HepG2 (cell line): Measurements from ENCODE around the gene SPTBN4. TPM values are rescaled to one million over a fixed set of nuclear protein-coding genes. Genes with fewer than 3 reads are reported as not detected.
A peak's percentile ranks its signal among the peaks of the same experiment; 100 is the strongest.

Source experiments
- CEBPG ChIP-seq: IDR thresholded peaks from 2 replicates; pipeline ENCODE4 v1.6.1; 2016
- CERS6 ChIP-seq: sonication (generic); formaldehyde crosslinking; IDR thresholded peaks from 2 replicates; pipeline ENCODE4 v1.5.0; 2020; ENCODE audit warnings: missing genetic modification reagents
- FOXM1 ChIP-seq: sonication (generic); formaldehyde crosslinking; IDR thresholded peaks from 2 replicates; pipeline ENCODE4 v1.5.0; 2020; ENCODE audit warnings: missing genetic modification reagents
- HMG20A ChIP-seq: IDR thresholded peaks from 2 replicates; pipeline ENCODE4 v1.6.1; 2016; ENCODE audit warnings: borderline replicate concordance
- HNRNPLL ChIP-seq: fragments of 200-400 bp; formaldehyde crosslinking; IDR thresholded peaks from 2 replicates; pipeline ENCODE4 v1.6.1; 2017; ENCODE audit warnings: mild to moderate bottlenecking, low read depth, low read length; ENCODE audit not compliant: poor library complexity, severe bottlenecking
- KAT8 ChIP-seq: IDR thresholded peaks from 2 replicates; pipeline ENCODE4 v1.6.1; 2016; ENCODE audit warnings: missing genetic modification reagents, missing compliant biosample characterization
- MXD4 ChIP-seq: IDR thresholded peaks from 2 replicates; pipeline ENCODE4 v1.6.1; 2016; ENCODE audit warnings: mild to moderate bottlenecking, missing biosample characterization, missing genetic modification reagents
- RAD21 ChIP-seq: fragments of 450-650 bp; formaldehyde crosslinking; IDR thresholded peaks from 2 replicates; pipeline ENCODE4 v1.5.0; 2020; ENCODE audit warnings: mild to moderate bottlenecking
- RFX5 ChIP-seq: IDR thresholded peaks from 2 replicates; pipeline ENCODE4 v1.6.1; 2011; ENCODE audit warnings: low read depth, low read length, improper control_type of control experiment
- SMARCE1 ChIP-seq: fragments of 450-650 bp; IDR thresholded peaks from 2 replicates; pipeline ENCODE4 v1.6.1; 2017; ENCODE audit warnings: borderline replicate concordance
- SNAPC2 ChIP-seq: sonication (generic); formaldehyde crosslinking; IDR thresholded peaks from 2 replicates; pipeline ENCODE4 v1.8.1; 2022; ENCODE audit warnings: mild to moderate bottlenecking, missing genetic modification reagents
- U2AF2 ChIP-seq: fragments of 200-400 bp; formaldehyde crosslinking; IDR thresholded peaks from 2 replicates; pipeline ENCODE4 v1.6.1; 2017; ENCODE audit warnings: low read depth, mild to moderate bottlenecking, low read length
- ZBTB38 ChIP-seq: sonication (generic); formaldehyde crosslinking; IDR thresholded peaks from 2 replicates; pipeline ENCODE4 v1.5.1; 2020; ENCODE audit warnings: mild to moderate bottlenecking, missing genetic modification reagents
- ZFP41 ChIP-seq: sonication (generic); formaldehyde crosslinking; IDR thresholded peaks from 2 replicates; pipeline ENCODE4 v1.4.0; 2020; ENCODE audit warnings: mild to moderate bottlenecking, missing genetic modification reagents, borderline replicate concordance
- ZNF180 ChIP-seq: sonication (generic); formaldehyde crosslinking; IDR thresholded peaks from 2 replicates; pipeline ENCODE4 v1.4.0; 2020; ENCODE audit warnings: low read depth, missing genetic modification reagents, borderline replicate concordance
- ZNF432 ChIP-seq: sonication (generic); formaldehyde crosslinking; IDR thresholded peaks from 2 replicates; pipeline ENCODE4 v1.5.0; 2020; ENCODE audit warnings: missing genetic modification reagents, mild to moderate bottlenecking, borderline replicate concordance
- ZNF546 ChIP-seq: sonication (generic); formaldehyde crosslinking; conservative IDR thresholded peaks from 2 replicates; pipeline ENCODE4 v1.8.1; 2023; ENCODE audit warnings: mild to moderate bottlenecking, missing genetic modification reagents
- ZNF562 ChIP-seq: sonication (generic); formaldehyde crosslinking; IDR thresholded peaks from 2 replicates; pipeline ENCODE4 v1.8.0; 2022; ENCODE audit warnings: missing genetic modification reagents, borderline replicate concordance
- ZNF713 ChIP-seq: sonication (generic); formaldehyde crosslinking; IDR thresholded peaks from 2 replicates; pipeline ENCODE4 v1.4.0; 2020; ENCODE audit warnings: mild to moderate bottlenecking, missing genetic modification reagents
- ZNF878 ChIP-seq: sonication (generic); formaldehyde crosslinking; IDR thresholded peaks from 2 replicates; pipeline ENCODE4 v1.8.1; 2023; ENCODE audit warnings: mild to moderate bottlenecking, missing genetic modification reagents, moderate library complexity
- ZSCAN29 ChIP-seq: sonication (generic); formaldehyde crosslinking; conservative IDR thresholded peaks from 2 replicates; pipeline ENCODE4 v1.4.0; 2020; ENCODE audit warnings: mild to moderate bottlenecking, missing genetic modification reagents
- ZSCAN30 ChIP-seq: sonication (generic); formaldehyde crosslinking; IDR thresholded peaks from 2 replicates; pipeline ENCODE4 v1.5.0; 2020; ENCODE audit warnings: mild to moderate bottlenecking, missing genetic modification reagents
- polyA plus RNA-seq, 8 experiments: library from polyadenylated mRNA; depleted of rRNA in 3 of 8; stranded (reverse) in 7 of 8; unstranded in 1 of 8; fragments of >200 nt; fragmentation: Illumina TruSeq in 4 of 8; extraction: Trizol in 4 of 8; gene quantifications; 2 replicates each; pipeline versions ENCODE4 v1.2.1 to v1.2.3, GENCODE V29; 2011 to 2016; ENCODE audit warnings: low read depth in 4 of 8, missing spikeins in 1 of 8, mixed read lengths in 1 of 8; ENCODE audit not compliant: insufficient read depth in 1 of 8
- total RNA-seq, 5 experiments: library from RNA; depleted of rRNA; stranded (reverse); fragments of >200 nt; fragmentation: Illumina TruSeq; extraction: Trizol; gene quantifications; 2 replicates each; pipeline ENCODE4 v1.2.3, GENCODE V29; 2016; ENCODE audit warnings: low read depth in 1 of 5
- TF ChIP-seq, protein P1 (sequence below): sonication (generic); formaldehyde crosslinking; IDR thresholded peaks from 2 replicates; pipeline ENCODE4 v1.5.1; 2020; ENCODE audit warnings: missing genetic modification reagents, mild to moderate bottlenecking, borderline replicate concordance
- TF ChIP-seq, protein P2 (sequence below): sonication (generic); formaldehyde crosslinking; IDR thresholded peaks from 2 replicates; pipeline ENCODE4 v1.9.0; 2021; ENCODE audit warnings: missing genetic modification reagents, mild to moderate bottlenecking, borderline replicate concordance
- TF ChIP-seq, protein P3 (sequence below): sonication (generic); formaldehyde crosslinking; IDR thresholded peaks from 2 replicates; pipeline ENCODE4 v1.5.0; 2020; ENCODE audit warnings: missing genetic modification reagents

Gene SPTBN4
- total and polyA plus RNA-seq, 2 of the 13 experiments (the other 11 are each of a cell fraction or from before 2014, with no cell fraction given): 0.11 TPM

DNA sequence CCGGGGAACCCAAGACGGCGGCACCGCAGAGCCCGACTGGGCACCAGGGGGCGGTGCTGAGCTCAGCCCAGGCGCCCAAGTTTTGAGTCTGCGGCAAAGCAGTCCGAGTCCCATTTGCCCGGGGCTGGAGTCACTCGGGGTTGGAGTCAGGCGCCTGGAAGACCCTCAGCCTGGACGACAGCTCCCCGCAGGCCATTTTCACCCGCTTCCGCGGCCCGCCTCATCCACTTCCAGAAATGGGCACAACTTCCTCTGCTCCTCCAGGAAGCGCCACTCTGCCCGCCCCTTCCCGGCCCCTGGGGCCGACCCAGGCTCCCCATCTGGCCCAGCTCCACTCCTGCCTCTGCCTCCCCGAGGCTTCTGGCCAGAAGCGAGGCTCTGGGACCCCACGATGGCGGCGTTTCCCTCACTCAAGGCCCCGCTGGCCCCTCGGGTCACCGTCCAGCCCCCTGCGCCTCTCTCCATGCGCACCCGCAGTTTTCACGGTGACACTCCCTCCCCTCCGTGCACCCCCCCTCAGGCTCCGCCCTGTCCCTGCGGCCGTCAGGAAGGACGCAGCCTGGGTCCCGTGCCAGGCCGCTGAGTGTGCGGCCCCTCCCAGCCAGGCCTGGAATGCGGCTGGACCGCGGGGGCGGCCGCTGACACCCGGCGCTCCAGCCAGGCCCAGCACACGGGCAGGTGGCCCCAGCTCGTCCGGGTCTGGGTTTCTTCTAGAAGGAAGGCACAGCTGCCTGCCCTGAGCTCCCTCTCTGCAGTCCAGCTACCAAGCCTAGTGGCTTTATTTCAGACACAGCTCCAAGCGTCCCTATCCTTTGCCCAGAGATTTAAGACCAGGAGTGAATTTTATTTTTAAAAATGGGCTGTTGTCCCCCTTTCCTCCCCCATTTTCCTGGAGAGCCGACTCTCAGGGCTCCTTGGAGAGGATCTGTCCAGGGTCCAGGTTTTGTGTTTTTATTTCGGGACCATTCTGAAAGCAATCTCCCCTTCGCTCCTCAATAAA, 45.7 kb upstream of the SPTBN4 start (continued):
- TF ChIP-seq, protein P1, sequence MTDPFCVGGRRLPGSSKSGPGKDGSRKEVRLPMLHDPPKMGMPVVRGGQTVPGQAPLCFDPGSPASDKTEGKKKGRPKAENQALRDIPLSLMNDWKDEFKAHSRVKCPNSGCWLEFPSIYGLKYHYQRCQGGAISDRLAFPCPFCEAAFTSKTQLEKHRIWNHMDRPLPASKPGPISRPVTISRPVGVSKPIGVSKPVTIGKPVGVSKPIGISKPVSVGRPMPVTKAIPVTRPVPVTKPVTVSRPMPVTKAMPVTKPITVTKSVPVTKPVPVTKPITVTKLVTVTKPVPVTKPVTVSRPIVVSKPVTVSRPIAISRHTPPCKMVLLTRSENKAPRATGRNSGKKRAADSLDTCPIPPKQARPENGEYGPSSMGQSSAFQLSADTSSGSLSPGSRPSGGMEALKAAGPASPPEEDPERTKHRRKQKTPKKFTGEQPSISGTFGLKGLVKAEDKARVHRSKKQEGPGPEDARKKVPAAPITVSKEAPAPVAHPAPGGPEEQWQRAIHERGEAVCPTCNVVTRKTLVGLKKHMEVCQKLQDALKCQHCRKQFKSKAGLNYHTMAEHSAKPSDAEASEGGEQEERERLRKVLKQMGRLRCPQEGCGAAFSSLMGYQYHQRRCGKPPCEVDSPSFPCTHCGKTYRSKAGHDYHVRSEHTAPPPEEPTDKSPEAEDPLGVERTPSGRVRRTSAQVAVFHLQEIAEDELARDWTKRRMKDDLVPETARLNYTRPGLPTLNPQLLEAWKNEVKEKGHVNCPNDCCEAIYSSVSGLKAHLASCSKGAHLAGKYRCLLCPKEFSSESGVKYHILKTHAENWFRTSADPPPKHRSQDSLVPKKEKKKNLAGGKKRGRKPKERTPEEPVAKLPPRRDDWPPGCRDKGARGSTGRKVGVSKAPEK (CRISPR knock-in tag): no peak
- TF ChIP-seq MXD4 (CRISPR knock-in tag) (no peak), ZBTB38 (peak; percentile 75), ZSCAN30 (no peak), SNAPC2 (CRISPR knock-in tag) (no peak; the same call in 1 of the 2 replicates), HMG20A (CRISPR knock-in tag) (no peak; the same call in 1 of the 2 replicates), RFX5 (no peak), ZNF432 (CRISPR knock-in tag) (no peak), RAD21 (CRISPR knock-in tag) (peak; percentile 92), ZNF562 (CRISPR knock-in tag) (no peak), ZSCAN29 (CRISPR knock-in tag) (no peak), ZNF713 (CRISPR knock-in tag) (no peak), ZNF180 (CRISPR knock-in tag) (no peak), SMARCE1 (no peak), ZNF546 (CRISPR knock-in tag) (peak; percentile 53; the same call in 1 of the 2 replicates), HNRNPLL (peak; percentile 76), KAT8 (peak; percentile 83), CERS6 (CRISPR knock-in tag) (no peak), ZFP41 (no peak), CEBPG (CRISPR knock-in tag) (no peak), U2AF2 (no peak), ZNF878 (CRISPR knock-in tag) (peak; percentile 97), FOXM1 (CRISPR knock-in tag) (no peak)
- TF ChIP-seq, protein P2, sequence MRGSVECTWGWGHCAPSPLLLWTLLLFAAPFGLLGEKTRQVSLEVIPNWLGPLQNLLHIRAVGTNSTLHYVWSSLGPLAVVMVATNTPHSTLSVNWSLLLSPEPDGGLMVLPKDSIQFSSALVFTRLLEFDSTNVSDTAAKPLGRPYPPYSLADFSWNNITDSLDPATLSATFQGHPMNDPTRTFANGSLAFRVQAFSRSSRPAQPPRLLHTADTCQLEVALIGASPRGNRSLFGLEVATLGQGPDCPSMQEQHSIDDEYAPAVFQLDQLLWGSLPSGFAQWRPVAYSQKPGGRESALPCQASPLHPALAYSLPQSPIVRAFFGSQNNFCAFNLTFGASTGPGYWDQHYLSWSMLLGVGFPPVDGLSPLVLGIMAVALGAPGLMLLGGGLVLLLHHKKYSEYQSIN (CRISPR knock-in tag): no peak
- TF ChIP-seq, protein P3, sequence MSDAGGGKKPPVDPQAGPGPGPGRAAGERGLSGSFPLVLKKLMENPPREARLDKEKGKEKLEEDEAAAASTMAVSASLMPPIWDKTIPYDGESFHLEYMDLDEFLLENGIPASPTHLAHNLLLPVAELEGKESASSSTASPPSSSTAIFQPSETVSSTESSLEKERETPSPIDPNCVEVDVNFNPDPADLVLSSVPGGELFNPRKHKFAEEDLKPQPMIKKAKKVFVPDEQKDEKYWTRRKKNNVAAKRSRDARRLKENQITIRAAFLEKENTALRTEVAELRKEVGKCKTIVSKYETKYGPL (CRISPR knock-in tag): no peak
